SK-N-SH (cell line): Measurements from ENCODE around the gene DOCK6. TPM values are rescaled to one million over a fixed set of nuclear protein-coding genes. Genes with fewer than 3 reads are reported as not detected.

Experiments used
- CTCF ChIA-PET: fragments of 300-600, 350-600 bp; formaldehyde crosslinking; extraction: SDS; loops from one replicate; lab custom pipeline; 2021; lab: Yijun Ruan, JAX
- POLR2A ChIA-PET: fragments of 350-600 bp; sonication (Branson Sonifier 250); formaldehyde crosslinking; extraction: SDS; loops from one replicate; lab custom pipeline; 2020; ENCODE audit warnings: antibody characterized with exemption, inconsistent platforms; lab: Yijun Ruan, JAX
- DNase-seq: peaks from one replicate; pipeline ENCODE4 v3.0.0; 2012
- H2AFZ ChIP-seq: fragments of 200-600 bp; sonication (generic); 2 replicates; pipeline ENCODE4 v1.8.1; 2016; ENCODE audit warnings: antibody characterized with exemption, mild to moderate bottlenecking, low read depth
- H3F3A ChIP-seq: fragments of 200-600 bp; sonication (generic); replicated peaks from 2 replicates; pipeline ENCODE3; 2016; ENCODE audit warnings: antibody characterized with exemption, mild to moderate bottlenecking; ENCODE audit not compliant: insufficient read depth
- H3K27ac ChIP-seq, 2 experiments: fragments of 200-500 bp in 1 of 2; fragments of 200-600 bp in 1 of 2; sonication (Bioruptor generic) in 1 of 2; sonication (generic), shearing (Covaris generic) in 1 of 2; 2 replicates each; pipeline versions ENCODE4 v1.5.1 to v1.6.1; 2014 to 2016; ENCODE audit warnings: low read depth in 2 of 2, inconsistent platforms in 1 of 2, low read length in 1 of 2, mild to moderate bottlenecking in 1 of 2, mixed read lengths in 1 of 2
- H3K27me3 ChIP-seq: fragments of 200-600 bp; sonication (generic), shearing (Covaris generic); 2 replicates; pipeline ENCODE4 v1.6.1; 2016; ENCODE audit warnings: mixed run types; ENCODE audit not compliant: insufficient read depth
- H3K36me3 ChIP-seq, 2 experiments: fragments of 200-500 bp in 1 of 2; fragments of 200-600 bp in 1 of 2; sonication (Bioruptor generic) in 1 of 2; sonication (generic) in 1 of 2; replicated peaks in 1 of 2; 2 replicates each; pipeline versions ENCODE3 to v1.5.1; 2014 to 2016; ENCODE audit warnings: low read length in 1 of 2, mild to moderate bottlenecking in 1 of 2; ENCODE audit not compliant: insufficient read depth in 2 of 2, control insufficient read depth in 1 of 2
- H3K4me1 ChIP-seq, 2 experiments: fragments of 200-500 bp in 1 of 2; fragments of 200-600 bp in 1 of 2; sonication (Bioruptor generic) in 1 of 2; sonication (generic), shearing (Covaris generic) in 1 of 2; 2 replicates each; pipeline versions ENCODE4 v1.5.1 to v1.6.1; 2014 to 2016; ENCODE audit warnings: low read depth in 1 of 2, low read length in 1 of 2, mixed run types in 1 of 2; ENCODE audit not compliant: insufficient read depth in 2 of 2, control insufficient read depth in 1 of 2
- H3K4me2 ChIP-seq: fragments of 200-600 bp; sonication (generic), shearing (Covaris generic); 2 replicates; pipeline ENCODE4 v1.6.1; 2017; ENCODE audit warnings: mixed run types
- H3K4me3 ChIP-seq, 2 experiments: fragments of 200-500 bp in 1 of 2; fragments of 200-600 bp in 1 of 2; sonication (Bioruptor generic) in 1 of 2; sonication (generic), shearing (Covaris generic) in 1 of 2; 2 replicates each; pipeline versions ENCODE4 v1.5.1 to v1.8.1; 2014 to 2016; ENCODE audit warnings: low read depth in 2 of 2, inconsistent platforms in 1 of 2, low read length in 1 of 2, mild to moderate bottlenecking in 1 of 2, mixed read lengths in 1 of 2, moderate library complexity in 1 of 2
- H3K79me2 ChIP-seq: fragments of 200-600 bp; sonication (generic); 2 replicates; pipeline ENCODE4 v1.8.1; 2017; ENCODE audit warnings: mild to moderate bottlenecking; ENCODE audit not compliant: insufficient read depth
- H3K9ac ChIP-seq: fragments of 200-600 bp; sonication (generic); 2 replicates; pipeline ENCODE4 v1.6.1; 2017; ENCODE audit warnings: mixed run types
- H3K9me2 ChIP-seq: fragments of 200-600 bp; sonication (generic); 2 replicates; pipeline ENCODE4 v1.6.1; 2017; ENCODE audit warnings: mixed run types
- H3K9me3 ChIP-seq: fragments of 200-600 bp; sonication (generic); 2 replicates; pipeline ENCODE4 v1.6.1; 2017; ENCODE audit warnings: mixed run types, mild to moderate bottlenecking, moderate library complexity
- H4K20me1 ChIP-seq: fragments of 200-600 bp; sonication (generic); 2 replicates; pipeline ENCODE4 v1.6.1; 2017; ENCODE audit warnings: mild to moderate bottlenecking, mixed run types; ENCODE audit not compliant: insufficient read depth
- CHD2 ChIP-seq: fragments of 150-350 bp; IDR thresholded peaks from 2 replicates; pipeline ENCODE4 v1.6.1; 2018; ENCODE audit warnings: low read length; ENCODE audit not compliant: partially characterized antibody
- ELF1 ChIP-seq: IDR thresholded peaks from 2 replicates; pipeline ENCODE4 v1.4.0; 2012
- EP300 ChIP-seq, 2 experiments: IDR thresholded peaks; 2 replicates each; pipeline versions ENCODE4 v1.4.0 to v1.6.1; 2012; ENCODE audit warnings: borderline replicate concordance in 1 of 2, low read depth in 1 of 2, low read length in 1 of 2
- EZH2phosphoT487 ChIP-seq: fragments of 200-600 bp; sonication (generic); IDR thresholded peaks from 2 replicates; pipeline ENCODE4 v1.6.1; 2017; ENCODE audit warnings: low read depth, mixed run types, mild to moderate bottlenecking, antibody characterized with exemption, moderate library complexity, borderline replicate concordance
- FOXJ3 ChIP-seq: sonication (generic); formaldehyde crosslinking; IDR thresholded peaks from 2 replicates; pipeline ENCODE4 v1.5.1; 2020; ENCODE audit warnings: mild to moderate bottlenecking, missing genetic modification reagents
- GABPA ChIP-seq: IDR thresholded peaks from 2 replicates; pipeline ENCODE4 v1.4.0; 2012; ENCODE audit warnings: low read depth, mild to moderate bottlenecking
- GATA2 ChIP-seq: sonication (generic); formaldehyde crosslinking; IDR thresholded peaks from 2 replicates; pipeline ENCODE4 v1.5.0; 2020; ENCODE audit warnings: mild to moderate bottlenecking, missing genetic modification reagents
- JUND ChIP-seq: IDR thresholded peaks from 2 replicates; pipeline ENCODE4 v1.4.0; 2012
- MXI1 ChIP-seq: IDR thresholded peaks from 2 replicates; pipeline ENCODE4 v1.6.1; 2012; ENCODE audit warnings: mild to moderate bottlenecking, low read depth, low read length, improper control_type of control experiment
- NFIC ChIP-seq: IDR thresholded peaks from 2 replicates; pipeline ENCODE4 v1.4.0; 2012; ENCODE audit warnings: borderline replicate concordance
- RAD21 ChIP-seq: IDR thresholded peaks from 2 replicates; pipeline ENCODE4 v1.6.1; 2012; ENCODE audit warnings: mild to moderate bottlenecking, low read length
- SMC3 ChIP-seq: IDR thresholded peaks from 2 replicates; pipeline ENCODE4 v1.6.1; 2012; ENCODE audit warnings: low read depth, low read length, improper control_type of control experiment
- YY1 ChIP-seq: IDR thresholded peaks from 2 replicates; pipeline ENCODE4 v1.4.0; 2012; ENCODE audit warnings: low read depth, mild to moderate bottlenecking
- WGBS: methylation state at CpG from one replicate; pipeline ENCODE4 v1.1.6; 2017; ENCODE audit warnings: low lambda C conversion rate; 5-methylcytosine and 5-hydroxymethylcytosine counted together
- polyA plus RNA-seq, 3 experiments: library from polyadenylated mRNA; depleted of rRNA; stranded (reverse); fragments of >200 nt; gene quantifications; 2 replicates each; pipeline ENCODE4 v1.2.3, GENCODE V29; 2012
- TF ChIP-seq, protein P1 (sequence below): fragments of 200-600 bp; sonication (generic); IDR thresholded peaks from 2 replicates; pipeline ENCODE4 v1.6.1; 2017; ENCODE audit warnings: antibody characterized with exemption, mild to moderate bottlenecking, moderate library complexity
- TF ChIP-seq, protein P2 (sequence below): IDR thresholded peaks from 2 replicates; pipeline ENCODE4 v1.6.1; 2012; ENCODE audit warnings: mild to moderate bottlenecking, low read depth, low read length, moderate library complexity
- TF ChIP-seq, protein P3 (sequence below): IDR thresholded peaks from 2 replicates; pipeline ENCODE4 v1.4.0; 2012; ENCODE audit warnings: low read depth, borderline replicate concordance
- TF ChIP-seq, protein P4 (sequence below): IDR thresholded peaks from 2 replicates; pipeline ENCODE4 v1.4.0; 2012; ENCODE audit warnings: low read depth

DOCK6 gene
- polyA plus RNA-seq, 1 of the 3 experiments (the other 2 are of a cell fraction), result 18.3 TPM

DNA sequence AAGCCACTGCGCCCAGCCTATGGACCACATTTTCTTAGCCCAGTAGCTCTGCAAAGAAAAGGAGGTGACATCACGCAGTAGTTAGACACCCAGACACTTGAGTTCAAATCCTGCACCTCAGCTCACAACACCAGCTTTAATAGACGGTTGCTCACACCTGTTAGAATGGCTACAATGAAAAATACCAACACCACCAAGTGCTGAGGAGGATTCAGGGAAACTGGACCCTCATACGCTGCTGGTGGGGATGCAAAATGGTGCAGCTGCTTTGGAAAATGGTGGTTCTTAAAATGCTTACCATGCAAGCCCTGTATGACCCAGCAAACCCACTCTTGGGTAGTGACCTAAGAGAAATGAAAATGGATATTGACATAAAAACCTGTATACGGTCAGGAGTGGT is 11.7 kb upstream of the DOCK6 start:
- Histone ChIP-seq H3F3A (peaks cover 4% of the 10 kb centered on the region), H4K20me1 (no peaks in the 10 kb centered on the region), H3K4me2 (no peak overlapping the region), H3K9me2 (no peaks in the 10 kb centered on the region), H3K4me1 (peaks cover 2 to 5% of the 10 kb centered on the region in 2 experiments; a peak in 1 of 4 replicates), H3K4me3 (no peak overlapping the region), H3K9ac (no peak overlapping the region), H2AFZ (no peak overlapping the region), H3K9me3 (no peaks in the 10 kb centered on the region), H3K27me3 (no peaks in the 10 kb centered on the region; the same call in 1 of the 2 replicates), H3K27ac (no peak overlapping the region), H3K79me2 (no peaks in the 10 kb centered on the region), H3K36me3 (no peaks in the 10 kb centered on the region)
- TF ChIP-seq SMC3 (no peak), MXI1 (no peak), JUND (no peak), ELF1 (no peak), NFIC (no peak), GATA2 (no peak), CHD2 (no peak), EZH2phosphoT487 (no peak), GABPA (no peak), RAD21 (no peak), YY1 (no peak), FOXJ3 (CRISPR knock-in tag) (no peak), EP300 (IDR thresholded peaks at IDR 0.05; ENCODE audit: borderline replicate concordance in 1 of 2, low read depth in 1 of 2, low read length in 1 of 2) (no peak)
- TF ChIP-seq, protein P1, sequence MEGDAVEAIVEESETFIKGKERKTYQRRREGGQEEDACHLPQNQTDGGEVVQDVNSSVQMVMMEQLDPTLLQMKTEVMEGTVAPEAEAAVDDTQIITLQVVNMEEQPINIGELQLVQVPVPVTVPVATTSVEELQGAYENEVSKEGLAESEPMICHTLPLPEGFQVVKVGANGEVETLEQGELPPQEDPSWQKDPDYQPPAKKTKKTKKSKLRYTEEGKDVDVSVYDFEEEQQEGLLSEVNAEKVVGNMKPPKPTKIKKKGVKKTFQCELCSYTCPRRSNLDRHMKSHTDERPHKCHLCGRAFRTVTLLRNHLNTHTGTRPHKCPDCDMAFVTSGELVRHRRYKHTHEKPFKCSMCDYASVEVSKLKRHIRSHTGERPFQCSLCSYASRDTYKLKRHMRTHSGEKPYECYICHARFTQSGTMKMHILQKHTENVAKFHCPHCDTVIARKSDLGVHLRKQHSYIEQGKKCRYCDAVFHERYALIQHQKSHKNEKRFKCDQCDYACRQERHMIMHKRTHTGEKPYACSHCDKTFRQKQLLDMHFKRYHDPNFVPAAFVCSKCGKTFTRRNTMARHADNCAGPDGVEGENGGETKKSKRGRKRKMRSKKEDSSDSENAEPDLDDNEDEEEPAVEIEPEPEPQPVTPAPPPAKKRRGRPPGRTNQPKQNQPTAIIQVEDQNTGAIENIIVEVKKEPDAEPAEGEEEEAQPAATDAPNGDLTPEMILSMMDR, result no peak
- TF ChIP-seq, protein P2, sequence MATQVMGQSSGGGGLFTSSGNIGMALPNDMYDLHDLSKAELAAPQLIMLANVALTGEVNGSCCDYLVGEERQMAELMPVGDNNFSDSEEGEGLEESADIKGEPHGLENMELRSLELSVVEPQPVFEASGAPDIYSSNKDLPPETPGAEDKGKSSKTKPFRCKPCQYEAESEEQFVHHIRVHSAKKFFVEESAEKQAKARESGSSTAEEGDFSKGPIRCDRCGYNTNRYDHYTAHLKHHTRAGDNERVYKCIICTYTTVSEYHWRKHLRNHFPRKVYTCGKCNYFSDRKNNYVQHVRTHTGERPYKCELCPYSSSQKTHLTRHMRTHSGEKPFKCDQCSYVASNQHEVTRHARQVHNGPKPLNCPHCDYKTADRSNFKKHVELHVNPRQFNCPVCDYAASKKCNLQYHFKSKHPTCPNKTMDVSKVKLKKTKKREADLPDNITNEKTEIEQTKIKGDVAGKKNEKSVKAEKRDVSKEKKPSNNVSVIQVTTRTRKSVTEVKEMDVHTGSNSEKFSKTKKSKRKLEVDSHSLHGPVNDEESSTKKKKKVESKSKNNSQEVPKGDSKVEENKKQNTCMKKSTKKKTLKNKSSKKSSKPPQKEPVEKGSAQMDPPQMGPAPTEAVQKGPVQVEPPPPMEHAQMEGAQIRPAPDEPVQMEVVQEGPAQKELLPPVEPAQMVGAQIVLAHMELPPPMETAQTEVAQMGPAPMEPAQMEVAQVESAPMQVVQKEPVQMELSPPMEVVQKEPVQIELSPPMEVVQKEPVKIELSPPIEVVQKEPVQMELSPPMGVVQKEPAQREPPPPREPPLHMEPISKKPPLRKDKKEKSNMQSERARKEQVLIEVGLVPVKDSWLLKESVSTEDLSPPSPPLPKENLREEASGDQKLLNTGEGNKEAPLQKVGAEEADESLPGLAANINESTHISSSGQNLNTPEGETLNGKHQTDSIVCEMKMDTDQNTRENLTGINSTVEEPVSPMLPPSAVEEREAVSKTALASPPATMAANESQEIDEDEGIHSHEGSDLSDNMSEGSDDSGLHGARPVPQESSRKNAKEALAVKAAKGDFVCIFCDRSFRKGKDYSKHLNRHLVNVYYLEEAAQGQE, result no peak
- TF ChIP-seq, protein P3, sequence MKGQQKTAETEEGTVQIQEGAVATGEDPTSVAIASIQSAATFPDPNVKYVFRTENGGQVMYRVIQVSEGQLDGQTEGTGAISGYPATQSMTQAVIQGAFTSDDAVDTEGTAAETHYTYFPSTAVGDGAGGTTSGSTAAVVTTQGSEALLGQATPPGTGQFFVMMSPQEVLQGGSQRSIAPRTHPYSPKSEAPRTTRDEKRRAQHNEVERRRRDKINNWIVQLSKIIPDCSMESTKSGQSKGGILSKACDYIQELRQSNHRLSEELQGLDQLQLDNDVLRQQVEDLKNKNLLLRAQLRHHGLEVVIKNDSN, result no peak
- TF ChIP-seq, protein P4, sequence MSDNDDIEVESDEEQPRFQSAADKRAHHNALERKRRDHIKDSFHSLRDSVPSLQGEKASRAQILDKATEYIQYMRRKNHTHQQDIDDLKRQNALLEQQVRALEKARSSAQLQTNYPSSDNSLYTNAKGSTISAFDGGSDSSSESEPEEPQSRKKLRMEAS, result no peak
- CTCF ChIA-PET, result interaction anchor here (0.6 to 1.6 kb wide), 4 partner anchors 12 to 404 kb away, joined by 3 to 8 read pairs (median 3); partner anchors contain the start of gene DOCK6
- WGBS, result 74% methylated on average over 4 of the region's 5 CpGs
- DNase-seq, result no peak
- POLR2A ChIA-PET, result no interaction called here
